Measurements from ENCODE around the gene RNF214. TPM values are rescaled to one million over a fixed set of nuclear protein-coding genes. Genes with fewer than 3 reads are reported as not detected.
"Not testable (repeated sequence)": the region's sequence is repeated elsewhere in the genome, so short reads cannot be mapped to it uniquely, and the experiment has no call there.

Gene RNF214
- total RNA-seq, 4 donors from 2014 or later, result 14.8 to 21.2 (median 17.4) TPM

DNA sequence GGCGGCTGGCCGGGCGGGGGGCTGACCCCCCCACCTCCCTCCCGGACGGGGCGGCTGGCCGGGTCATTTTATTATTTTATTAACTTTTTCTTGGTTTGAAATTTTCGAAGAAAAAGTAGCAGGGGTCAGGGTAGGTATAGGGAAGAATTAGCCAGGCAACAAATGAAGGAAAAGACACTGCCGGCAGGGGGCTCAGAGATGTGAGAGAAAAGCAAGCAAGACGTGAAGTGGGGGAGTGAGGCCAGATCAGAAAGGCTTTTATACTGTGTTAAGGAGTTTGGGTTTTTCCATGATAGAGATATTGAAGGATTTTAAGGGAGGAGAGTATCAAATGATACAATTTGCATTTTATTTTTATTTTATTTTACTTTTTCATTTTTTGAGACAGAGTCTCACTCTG is 19.0 kb downstream of the RNF214 start:
- Histone ChIP-seq H3K9me3 (no peaks in the 10 kb centered on the region), H3K36me3 (peaks cover 4 to 81% of the 10 kb centered on the region in 2 donors), H3K27me3 (no peaks in the 10 kb centered on the region), H3K4me1 (no peaks in the 10 kb centered on the region), H3K27ac (no peak overlapping the region), H3K4me3 (no peak overlapping the region)
- ATAC-seq, result no peak
- TF ChIP-seq POLR2AphosphoS5 (IDR thresholded peaks at IDR 0.05), result no peak
- no peak for TF ChIP-seq EP300 (IDR thresholded peaks at IDR 0.05)
- TF ChIP-seq, protein P1, sequence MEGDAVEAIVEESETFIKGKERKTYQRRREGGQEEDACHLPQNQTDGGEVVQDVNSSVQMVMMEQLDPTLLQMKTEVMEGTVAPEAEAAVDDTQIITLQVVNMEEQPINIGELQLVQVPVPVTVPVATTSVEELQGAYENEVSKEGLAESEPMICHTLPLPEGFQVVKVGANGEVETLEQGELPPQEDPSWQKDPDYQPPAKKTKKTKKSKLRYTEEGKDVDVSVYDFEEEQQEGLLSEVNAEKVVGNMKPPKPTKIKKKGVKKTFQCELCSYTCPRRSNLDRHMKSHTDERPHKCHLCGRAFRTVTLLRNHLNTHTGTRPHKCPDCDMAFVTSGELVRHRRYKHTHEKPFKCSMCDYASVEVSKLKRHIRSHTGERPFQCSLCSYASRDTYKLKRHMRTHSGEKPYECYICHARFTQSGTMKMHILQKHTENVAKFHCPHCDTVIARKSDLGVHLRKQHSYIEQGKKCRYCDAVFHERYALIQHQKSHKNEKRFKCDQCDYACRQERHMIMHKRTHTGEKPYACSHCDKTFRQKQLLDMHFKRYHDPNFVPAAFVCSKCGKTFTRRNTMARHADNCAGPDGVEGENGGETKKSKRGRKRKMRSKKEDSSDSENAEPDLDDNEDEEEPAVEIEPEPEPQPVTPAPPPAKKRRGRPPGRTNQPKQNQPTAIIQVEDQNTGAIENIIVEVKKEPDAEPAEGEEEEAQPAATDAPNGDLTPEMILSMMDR (IDR thresholded peaks at IDR 0.05), result no peak
- 66 to 80% methylated on average over 2 of the region's 10 CpGs for WGBS, 2 donors (ENCODE audit: low coverage in 1 of 2)

DNA sequence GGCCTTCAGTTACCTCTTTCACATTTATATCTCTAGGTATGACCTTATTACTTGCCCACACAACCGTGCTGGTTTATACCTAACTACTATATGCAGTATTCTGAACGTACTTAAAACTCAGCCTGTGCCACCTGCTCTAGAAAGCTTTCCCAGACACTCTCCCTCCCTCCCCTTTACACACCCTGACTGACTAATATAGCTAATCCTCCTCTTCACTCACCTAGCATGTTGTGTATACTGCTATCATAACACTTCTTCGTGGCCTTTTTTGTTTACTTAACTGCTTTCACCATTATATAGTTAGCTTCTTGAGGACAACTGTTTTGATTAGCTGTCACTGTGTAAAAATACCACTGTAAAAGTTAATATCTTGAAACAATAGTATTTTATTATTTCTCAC is 23.5 kb downstream of the RNF214 start:
- Histone ChIP-seq H3K4me3 (no peak overlapping the region), H3K4me1 (no peaks in the 10 kb centered on the region), H3K36me3 (peaks cover 0 to 79% of the 10 kb centered on the region in 2 donors), H3K9me3 (no peaks in the 10 kb centered on the region), H3K27ac (no peak overlapping the region), H3K27me3 (no peaks in the 10 kb centered on the region)
- TF ChIP-seq POLR2AphosphoS5 (IDR thresholded peaks at IDR 0.05) (no peak), EP300 (IDR thresholded peaks at IDR 0.05) (no peak), POLR2A (IDR thresholded peaks at IDR 0.05) (no peak)
- TF ChIP-seq, protein P1 (IDR thresholded peaks at IDR 0.05), result no peak
- ATAC-seq, result no peak
- 66 to 77% methylated on average over 3 of the region's 3 CpGs for WGBS, 2 donors (ENCODE audit: low coverage in 1 of 2)

DNA sequence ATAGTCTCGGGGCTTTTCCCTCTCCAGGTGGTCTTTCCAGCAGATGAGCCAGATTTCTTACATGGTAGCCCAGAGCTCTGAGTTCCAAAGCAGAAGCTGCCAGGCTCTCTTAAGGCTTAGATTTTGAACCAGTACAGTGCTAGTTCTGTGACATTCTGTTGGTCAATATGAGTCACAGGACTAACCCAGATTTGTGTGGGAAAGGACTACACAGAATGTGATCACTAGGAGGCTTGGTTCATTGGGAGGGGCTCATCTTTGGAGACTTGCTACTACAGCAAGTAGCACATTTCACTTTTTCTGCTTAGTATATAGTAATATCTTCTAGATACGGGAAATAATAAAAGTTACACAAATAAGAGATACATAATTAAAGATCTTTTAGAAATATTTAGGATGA is 24.1 kb downstream of the RNF214 start:
- TF ChIP-seq, protein P1 (IDR thresholded peaks at IDR 0.05), result no peak
- TF ChIP-seq EP300 (IDR thresholded peaks at IDR 0.05), result no peak
- TF ChIP-seq POLR2AphosphoS5 (IDR thresholded peaks at IDR 0.05), result no peak
- TF ChIP-seq POLR2A (IDR thresholded peaks at IDR 0.05), result no peak
- H3K36me3 ChIP-seq, result peaks cover 0 to 85% of the 10 kb centered on the region in 2 donors
- no peak for ATAC-seq
- H3K4me3 ChIP-seq, result no peak overlapping the region
- no peaks in the 10 kb centered on the region for H3K4me1 ChIP-seq
- H3K27ac ChIP-seq, result no peak overlapping the region
- 44 to 50% methylated on average over 1 to 2 of the region's 2 CpGs for WGBS, 2 donors (ENCODE audit: low coverage in 1 of 2)
- no peaks in the 10 kb centered on the region for H3K27me3 ChIP-seq
- no peaks in the 10 kb centered on the region for H3K9me3 ChIP-seq

DNA sequence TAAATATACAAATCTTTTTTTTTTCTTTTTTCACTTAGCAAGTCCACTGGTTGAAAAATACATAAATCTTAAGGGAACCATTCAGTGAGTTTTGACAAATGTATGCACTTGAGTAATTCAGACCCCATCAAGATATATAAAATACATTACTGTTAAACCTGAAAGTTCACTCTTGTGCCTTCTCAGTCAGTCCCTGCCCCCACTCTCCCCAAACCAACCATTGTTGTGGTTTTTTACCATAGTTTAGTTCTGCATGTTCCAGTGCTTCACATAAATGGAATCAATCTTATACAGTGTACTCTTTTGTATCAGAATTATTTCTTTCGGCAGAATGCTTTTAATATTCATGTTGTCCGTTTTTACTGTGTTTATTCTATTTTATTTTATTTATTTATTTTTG is 26.1 kb downstream of the RNF214 start:
- H3K4me1 ChIP-seq, result no peaks in the 10 kb centered on the region
- TF ChIP-seq EP300 (IDR thresholded peaks at IDR 0.05) (no peak), POLR2A (IDR thresholded peaks at IDR 0.05) (no peak), POLR2AphosphoS5 (IDR thresholded peaks at IDR 0.05) (no peak)
- TF ChIP-seq, protein P1 (IDR thresholded peaks at IDR 0.05), result no peak
- no peaks in the 10 kb centered on the region for H3K27me3 ChIP-seq
- H3K4me3 ChIP-seq, result no peak overlapping the region
- no peaks in the 10 kb centered on the region for H3K9me3 ChIP-seq
- WGBS, 2 donors (ENCODE audit: low coverage in 1 of 2), result 68 to 83% methylated on average over 1 to 2 of the region's 2 CpGs
- H3K36me3 ChIP-seq, result peaks cover 0 to 89% of the 10 kb centered on the region in 2 donors
- no peak overlapping the region for H3K27ac ChIP-seq
- no peak for ATAC-seq

DNA sequence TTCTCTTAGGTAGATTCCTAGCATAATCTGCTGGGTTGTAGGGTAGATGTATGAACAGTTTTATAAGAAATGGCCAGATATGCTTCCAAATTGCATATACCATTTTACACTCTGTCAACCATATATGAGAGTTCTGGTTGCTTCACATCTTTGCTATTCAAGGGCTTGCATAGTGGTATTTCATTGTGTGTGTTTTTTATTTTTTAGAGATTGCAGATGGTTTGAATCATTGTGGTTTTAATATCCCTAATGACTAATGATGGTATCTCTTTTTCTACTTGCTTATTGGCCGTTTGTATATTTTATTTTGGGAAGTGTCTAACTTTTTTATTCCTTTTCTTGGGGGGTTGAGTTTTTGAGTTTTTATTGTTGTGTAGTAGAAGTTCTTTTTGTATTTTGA is 26.9 kb downstream of the RNF214 start:
- Histone ChIP-seq H3K9me3 (no peaks in the 10 kb centered on the region), H3K27ac (no peak overlapping the region), H3K27me3 (no peaks in the 10 kb centered on the region), H3K4me1 (no peaks in the 10 kb centered on the region), H3K36me3 (peaks cover 0 to 89% of the 10 kb centered on the region in 2 donors), H3K4me3 (no peak overlapping the region)
- TF ChIP-seq POLR2A (IDR thresholded peaks at IDR 0.05), result no peak
- TF ChIP-seq POLR2AphosphoS5 (IDR thresholded peaks at IDR 0.05), result no peak
- TF ChIP-seq, protein P1 (IDR thresholded peaks at IDR 0.05), result no peak
- TF ChIP-seq EP300 (IDR thresholded peaks at IDR 0.05), result no peak
- 50 to 63% methylated on average over 1 of the region's 1 CpG for whole genome bisulfite sequencing, 2 donors (ENCODE audit: low coverage in 1 of 2)
- no peak for ATAC-seq

DNA sequence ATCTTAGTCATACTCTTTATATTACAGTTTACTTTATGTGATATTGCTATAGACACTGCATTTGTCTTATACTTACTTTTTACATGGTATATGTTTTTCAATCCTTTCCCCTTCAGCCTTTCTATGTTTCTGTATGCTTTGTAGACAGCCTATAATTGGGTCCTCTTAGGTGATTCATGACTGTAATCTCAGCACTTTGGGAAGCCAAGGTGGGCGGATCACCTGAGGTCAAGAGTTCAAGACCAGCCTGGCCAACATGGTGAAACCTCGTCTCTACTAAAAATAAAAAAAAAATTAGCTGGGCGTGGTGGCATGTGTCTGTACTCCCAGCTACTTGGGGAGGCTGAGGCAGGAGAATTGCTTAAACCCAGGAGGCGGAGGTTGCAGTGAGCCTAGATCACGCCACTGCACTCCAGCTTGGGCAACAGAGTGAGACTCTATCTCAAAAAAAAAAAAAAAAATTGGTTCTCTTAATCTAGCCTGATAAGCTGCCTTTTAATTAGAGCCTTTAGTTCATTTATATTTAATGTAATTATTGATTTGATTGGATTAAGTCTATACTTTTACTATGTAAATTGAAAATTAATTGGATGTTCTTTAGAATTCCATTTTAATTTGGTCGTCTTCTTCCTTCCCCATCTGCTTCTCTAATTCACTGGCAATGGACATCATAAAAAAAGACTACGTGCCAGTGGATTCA is 32.3 kb downstream of the RNF214 start:
- not testable (repeated sequence) for H3K9me3 ChIP-seq, H3K4me3 ChIP-seq, H3K27me3 ChIP-seq, H3K4me1 ChIP-seq, H3K27ac ChIP-seq, ATAC-seq
- H3K36me3 ChIP-seq, result peaks cover 0 to 95% of the 10 kb centered on the region in 2 donors
- WGBS, 2 donors (ENCODE audit: low coverage in 1 of 2), result 84 to 95% methylated on average over 5 to 6 of the region's 7 CpGs

All from gastroesophageal sphincter (tissue), 4 donors.